ENCODE results near the gene TCTA. TPM values are rescaled to one million over a fixed set of nuclear protein-coding genes. Genes with fewer than 3 reads are reported as not detected.
"Not testable (repeated sequence)": the region's sequence is repeated elsewhere in the genome, so short reads cannot be mapped to it uniquely, and the experiment has no call there.

Gene TCTA, protein sequence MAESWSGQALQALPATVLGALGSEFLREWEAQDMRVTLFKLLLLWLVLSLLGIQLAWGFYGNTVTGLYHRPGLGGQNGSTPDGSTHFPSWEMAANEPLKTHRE
- 30.0 and 37.2 TPM in 2 replicates for total RNA-seq
- 80.4 TPM for polyA plus RNA-seq (2012)

DNA sequence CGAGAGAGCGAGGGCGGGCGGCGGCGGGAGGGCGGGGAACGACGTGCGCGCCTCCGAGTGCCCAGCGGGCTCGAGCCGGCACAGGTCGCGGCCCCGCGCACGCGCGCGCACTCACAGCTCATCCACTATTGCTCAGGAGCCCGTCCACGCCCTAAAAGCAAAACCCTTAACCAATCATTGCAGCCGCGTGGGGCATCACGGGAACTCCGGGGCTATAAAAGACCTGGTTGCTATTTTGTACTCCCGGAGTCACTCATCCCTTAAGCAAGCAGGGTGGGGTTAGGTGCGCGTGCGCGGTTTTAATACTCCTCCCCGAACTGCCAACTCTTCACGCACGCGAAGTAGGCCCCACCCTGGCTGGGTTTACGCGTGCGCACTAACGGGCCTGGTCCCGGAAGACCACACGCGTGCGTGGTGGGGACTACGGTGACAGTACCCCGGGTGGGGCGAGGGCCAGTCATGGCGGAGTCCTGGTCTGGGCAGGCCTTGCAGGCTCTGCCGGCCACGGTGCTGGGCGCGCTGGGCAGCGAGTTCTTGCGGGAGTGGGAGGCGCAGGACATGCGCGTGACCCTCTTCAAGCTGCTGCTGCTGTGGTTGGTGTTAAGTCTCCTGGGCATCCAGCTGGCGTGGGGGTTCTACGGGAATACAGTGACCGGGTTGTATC, at the start of gene TCTA, which contains the start of gene RHOA:
Gene TCTA, plus strand, starts transcription at position 456 of the 664 bp plus-strand sequence. Its CDS starts 4 bp downstream, at position 460.
Gene RHOA, minus strand, starts transcription at position 9 of the 664 bp plus-strand sequence. CDS start 36,387 bp downstream, outside the sequence.
- peak; percentile 100 for DNase-seq (ENCODE audit: low read depth)

DNA sequence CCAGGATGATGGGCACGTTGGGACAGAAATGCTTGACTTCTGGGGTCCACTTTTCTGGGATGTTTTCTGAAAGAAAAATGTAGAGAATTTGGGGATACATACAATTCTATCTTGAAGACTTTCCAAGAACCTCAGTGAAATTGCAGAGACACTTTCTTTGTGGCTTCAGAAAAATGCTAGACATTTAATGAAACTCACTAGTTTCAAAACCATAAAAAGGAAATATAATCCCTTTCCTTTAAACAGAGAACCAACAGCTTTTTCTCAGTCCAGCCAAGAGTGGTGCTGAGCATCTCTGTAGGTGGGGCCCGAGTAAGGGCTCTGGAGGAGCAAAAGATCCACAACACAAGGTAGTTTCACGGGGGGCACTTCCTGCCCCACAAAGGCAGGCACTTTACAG, 49.7 kb upstream of the TCTA start:
- peak; percentile 47 for DNase-seq (ENCODE audit: low read depth)

DNA sequence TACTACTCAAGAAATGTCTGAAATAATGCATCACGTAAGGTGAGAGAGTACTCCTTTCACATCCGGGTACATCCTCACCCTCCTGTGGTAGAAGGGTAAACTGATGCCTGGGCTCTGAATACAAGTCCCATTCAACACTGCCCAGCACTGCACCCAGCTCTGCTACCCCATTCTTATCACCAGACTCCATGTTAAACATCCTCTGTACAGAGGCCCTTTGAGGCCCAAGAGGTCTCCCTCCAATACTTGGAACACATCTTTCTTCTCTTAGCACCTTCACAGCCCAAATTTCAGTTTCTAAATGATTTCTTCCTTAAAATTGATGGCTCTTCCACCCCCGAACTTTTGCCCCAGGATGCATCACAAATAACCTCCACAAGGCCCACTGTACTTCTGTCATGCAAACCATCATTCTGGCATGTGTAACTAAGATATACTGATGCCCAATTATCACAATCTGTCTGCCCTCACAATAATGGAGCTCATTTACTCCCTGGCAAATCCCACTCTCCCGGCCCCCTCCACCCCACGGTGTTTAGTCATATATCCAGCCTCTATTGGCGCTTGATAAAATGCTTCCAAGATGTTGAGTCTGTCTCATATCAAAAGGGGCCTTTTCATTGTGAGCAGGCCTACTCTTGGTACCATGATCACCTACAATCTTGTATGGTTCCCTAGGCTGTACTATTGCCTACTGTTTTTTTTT, 41.5 kb upstream of the TCTA start:
- DNase-seq (ENCODE audit: low read depth), result no peak

DNA sequence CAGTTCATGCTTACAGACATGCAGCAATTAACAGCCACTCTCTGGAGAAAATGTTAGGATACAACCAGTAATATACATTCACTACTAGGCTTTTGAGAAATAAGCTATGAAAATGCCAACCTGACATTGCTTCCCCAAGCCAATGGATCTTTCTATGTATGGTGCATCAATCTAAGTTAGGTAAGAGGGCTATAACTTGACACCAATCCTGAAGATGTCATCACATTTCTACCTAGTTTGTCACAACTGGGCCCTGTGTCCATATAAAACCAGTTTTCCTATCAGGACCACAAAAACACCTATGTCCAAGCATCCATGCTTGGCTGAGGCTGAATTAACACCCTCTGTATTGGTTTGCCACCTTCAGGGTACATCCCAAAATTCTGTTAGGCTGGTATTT, 40.3 kb upstream of the TCTA start:
- DNase-seq (ENCODE audit: low read depth), result no peak

DNA sequence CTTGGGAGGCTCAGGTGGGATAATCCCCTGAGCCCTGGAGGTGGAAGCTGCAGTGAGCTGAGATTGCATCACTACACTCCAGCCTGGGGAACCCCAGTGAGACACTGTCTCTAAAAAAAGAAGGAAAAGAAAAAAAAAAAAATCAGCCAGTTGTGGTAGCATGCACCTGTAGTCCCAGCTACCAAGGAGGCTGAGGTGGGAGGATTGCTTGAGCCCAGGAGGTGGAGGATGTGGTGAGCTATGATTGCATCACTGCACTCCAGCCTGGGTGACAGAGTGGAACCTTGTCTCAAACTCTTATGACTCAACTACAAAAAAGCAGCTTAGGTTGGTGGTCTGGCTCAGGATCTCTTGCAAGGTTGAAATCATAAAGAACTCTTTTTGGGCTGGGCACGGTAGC, 34.7 kb upstream of the TCTA start:
- peak; percentile 34 for DNase-seq (ENCODE audit: low read depth)

DNA sequence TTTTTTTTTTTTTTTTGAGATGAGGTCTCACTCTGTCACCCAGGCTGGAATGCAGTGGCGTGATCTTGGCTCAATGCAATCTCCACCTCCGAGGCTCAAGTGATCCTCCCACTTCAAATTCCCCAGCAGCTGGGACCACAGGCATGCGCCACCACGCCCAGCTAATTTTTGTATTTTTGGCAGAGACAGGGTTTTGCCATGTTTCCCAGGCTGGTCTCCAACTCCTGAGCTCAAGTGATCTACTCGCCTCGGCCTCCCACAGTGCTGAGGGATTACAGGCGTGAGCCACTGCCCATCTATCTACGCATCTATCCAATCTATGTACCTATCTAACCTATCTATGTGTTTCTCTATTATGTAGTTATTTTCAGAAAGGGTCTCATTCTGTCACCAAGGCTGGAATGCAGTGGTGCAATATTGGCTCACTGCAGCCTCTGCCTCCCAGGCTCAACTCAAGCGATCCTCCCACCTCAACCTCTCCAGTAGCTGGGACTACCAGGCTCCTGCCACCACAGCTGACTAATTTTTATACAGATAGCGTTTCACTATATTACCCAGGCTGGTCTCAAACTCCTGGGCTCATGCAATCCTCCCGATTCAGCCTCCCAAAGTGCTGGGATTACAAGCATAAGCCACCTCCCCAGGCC, 33.9 kb upstream of the TCTA start:
- peak; percentile 94 for DNase-seq (ENCODE audit: low read depth)

DNA sequence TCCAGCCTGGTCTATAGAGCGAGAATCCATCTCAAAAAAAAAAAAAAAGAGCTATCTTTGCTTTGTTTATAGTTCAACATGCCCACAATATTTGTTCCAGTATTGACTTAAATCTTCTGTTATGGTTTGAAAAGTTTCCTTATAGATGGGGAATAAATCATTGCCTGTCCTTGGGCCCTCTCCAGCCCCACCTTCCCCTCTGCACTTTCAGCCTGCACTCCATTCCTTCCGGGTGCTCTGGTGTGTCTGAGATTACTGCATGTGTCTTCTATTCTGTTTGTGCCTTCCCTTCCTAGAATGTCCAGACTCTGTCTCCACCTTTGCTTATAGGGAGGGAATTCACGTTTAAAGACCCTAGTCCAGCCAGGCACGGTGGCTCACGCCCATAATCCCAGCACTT, 28.8 kb upstream of the TCTA start:
- no peak for DNase-seq (ENCODE audit: low read depth)

DNA sequence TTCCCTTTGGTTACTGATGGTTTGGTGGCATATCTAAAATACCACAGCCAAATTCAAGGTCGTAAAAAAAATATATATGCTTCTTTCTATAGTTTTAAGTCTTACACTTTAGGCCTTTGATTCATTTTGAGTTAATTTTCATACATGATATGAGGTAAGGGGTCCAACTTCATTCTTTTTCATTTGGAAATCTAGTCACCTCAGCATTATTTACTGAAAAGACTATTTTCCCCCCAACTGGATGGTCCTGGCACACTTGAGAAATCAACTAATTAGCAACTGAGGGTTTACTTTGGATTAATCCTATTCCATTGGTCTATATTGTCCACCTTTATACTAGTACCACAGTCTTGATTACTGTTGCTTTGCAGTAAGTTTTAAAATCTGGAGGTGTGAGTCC, 26.6 kb upstream of the TCTA start:
- no peak for DNase-seq (ENCODE audit: low read depth)

DNA sequence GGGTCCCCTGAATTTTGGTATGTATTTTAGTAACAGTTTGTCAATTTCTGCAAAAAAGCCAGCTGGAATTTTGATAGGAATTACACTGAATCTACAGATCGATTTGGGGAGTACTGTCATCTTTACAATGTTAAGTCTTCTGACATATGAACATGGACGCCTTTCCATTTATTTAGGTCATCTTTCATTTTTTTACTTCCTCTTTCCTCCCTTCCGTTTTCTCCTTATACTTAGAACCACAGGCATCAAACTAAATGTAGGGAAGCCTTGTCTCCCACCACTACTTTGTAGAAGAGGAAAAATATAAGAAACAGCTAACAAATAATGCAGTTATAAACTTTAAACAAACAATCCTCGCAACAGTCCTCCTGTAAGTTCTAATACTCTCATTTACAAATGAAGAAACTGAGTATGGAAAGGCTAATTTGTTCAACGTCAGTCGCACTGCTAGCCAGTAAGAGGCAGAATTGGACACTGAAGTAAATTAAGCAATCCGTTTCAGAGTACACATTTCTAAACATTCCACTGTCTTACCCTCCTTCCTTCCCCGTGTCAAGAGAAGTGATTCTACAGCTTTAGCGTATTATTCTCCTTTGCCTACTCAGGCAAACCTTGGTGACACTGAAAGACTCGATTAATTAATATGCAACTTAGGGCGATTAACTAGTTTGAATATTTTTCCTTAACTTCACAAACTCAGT, 26.0 kb upstream of the TCTA start:
- DNase-seq (ENCODE audit: low read depth), result no peak

DNA sequence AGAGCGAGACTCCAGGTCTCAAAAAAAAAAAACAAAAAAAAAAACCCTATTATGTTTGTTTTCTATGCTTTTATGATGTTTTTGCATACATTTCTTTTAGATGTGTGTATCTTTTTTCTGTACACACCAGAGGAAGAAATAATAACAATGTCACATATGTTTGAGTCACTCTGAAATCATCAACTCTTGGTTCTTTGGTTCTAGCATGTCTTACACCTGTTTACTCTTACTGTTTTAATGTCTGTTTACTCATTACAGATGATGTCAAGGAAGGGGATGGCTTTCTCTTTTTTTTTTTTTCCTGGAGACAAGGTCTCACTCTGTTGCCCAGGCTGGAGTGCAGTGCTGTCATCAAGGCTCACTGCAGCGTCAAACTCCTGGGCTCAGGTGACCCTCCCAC, 24.5 kb upstream of the TCTA start:
- DNase-seq (ENCODE audit: low read depth), result no peak

DNA sequence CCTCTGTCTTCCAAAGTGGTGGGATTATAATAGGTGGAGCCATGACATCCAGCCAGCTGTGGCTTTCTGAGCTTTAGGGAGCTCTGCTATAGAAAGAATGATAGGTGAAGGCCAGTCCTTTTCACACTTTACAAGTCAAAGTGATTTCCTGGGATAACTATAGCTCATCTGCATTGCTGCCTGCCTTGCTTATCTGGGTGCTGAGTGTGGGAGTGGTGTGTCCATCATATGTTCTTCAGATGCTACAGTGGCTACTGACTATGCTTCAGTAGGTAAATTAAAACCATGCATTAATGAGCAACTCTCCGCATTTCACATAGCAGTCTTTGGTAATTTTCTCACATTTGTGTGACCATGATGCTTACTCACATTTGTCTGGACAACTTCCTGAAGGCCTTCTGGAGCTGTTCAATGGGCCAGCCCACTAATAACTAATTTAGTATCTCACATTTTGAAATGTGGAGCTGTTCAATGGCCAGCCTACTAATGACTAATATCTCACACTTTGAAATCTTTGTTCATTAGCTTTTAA, 23.9 kb upstream of the TCTA start:
- DNase-seq (ENCODE audit: low read depth), result no peak

DNA sequence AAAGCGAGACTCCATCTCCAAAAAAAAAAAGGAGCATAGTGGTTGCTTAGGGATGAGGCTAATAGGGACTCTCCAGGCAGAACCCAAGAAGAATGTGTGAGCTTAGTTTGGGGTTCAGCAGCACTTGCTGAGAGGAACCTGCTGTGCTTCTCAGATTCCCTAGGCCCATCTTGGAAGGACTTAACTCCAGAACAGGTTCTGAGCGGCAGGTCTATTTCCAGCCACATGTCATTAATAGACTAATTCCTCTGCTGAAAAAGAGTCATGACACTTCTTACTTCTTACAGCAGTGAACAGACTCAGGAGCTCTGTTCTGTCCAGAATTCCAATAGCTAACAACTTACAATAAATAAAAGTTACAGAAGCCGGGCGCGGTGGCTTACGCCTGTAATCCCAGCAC, 22.9 kb upstream of the TCTA start:
- peak; percentile 51 for DNase-seq (ENCODE audit: low read depth)

DNA sequence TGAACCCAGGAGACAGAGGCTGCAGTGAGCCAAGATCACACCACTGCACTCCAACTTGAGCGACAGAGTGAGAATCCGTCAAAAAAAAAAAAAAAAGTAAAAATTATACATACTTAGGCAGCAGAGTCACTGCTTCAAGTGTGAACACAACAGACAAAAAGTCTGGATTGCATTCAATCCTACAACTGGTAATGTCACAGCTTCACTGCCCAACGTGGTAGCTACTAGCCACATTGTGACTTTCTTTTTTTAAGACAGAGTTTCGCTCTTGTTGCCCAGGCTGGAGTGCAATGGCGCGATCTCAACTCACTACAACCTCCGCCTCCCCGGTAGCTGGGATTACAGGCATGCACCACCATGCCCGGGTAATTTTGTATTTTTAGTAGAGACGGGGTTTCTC, 20.9 kb upstream of the TCTA start:
- not testable (repeated sequence) for DNase-seq (ENCODE audit: low read depth)

DNA sequence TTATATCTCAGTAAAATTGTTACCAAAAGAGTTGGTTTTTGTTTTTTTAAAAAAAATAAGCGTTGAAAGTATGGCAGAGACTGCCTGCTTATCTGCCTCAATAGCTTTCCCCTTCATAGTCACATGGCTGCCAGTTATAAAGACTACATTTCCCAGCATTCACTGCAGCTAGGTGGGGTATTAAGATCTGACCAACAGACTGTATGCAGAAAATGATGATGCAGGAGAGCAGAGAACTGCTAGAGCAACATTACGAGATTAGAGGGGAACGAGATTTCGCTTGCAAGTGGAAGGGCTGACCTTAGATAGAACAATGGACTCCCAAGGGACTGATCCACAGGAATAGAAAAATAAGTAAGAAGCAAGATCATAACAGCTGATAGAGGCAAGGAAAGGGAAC, 14.8 kb upstream of the TCTA start:
- DNase-seq (ENCODE audit: low read depth), result peak; percentile 64

DNA sequence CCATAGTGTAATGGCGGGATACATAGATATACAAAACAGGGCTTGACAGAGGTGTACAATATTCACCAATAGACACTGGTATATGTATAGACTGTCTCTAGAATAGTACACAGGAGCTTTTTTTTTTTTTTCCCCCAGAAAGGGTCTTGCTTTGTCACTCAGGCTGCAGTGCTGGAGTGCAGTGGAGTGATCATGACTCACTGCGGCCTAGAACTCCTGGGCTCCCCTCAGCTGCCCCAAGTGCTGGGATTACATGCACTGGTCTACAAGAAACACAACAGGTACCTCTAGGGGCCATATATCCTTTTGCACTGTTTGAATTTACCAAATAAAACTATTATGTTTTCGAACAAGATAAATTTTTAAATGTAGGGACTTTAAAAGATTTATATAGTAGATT, 12.8 kb upstream of the TCTA start:
- DNase-seq (ENCODE audit: low read depth), result no peak

DNA sequence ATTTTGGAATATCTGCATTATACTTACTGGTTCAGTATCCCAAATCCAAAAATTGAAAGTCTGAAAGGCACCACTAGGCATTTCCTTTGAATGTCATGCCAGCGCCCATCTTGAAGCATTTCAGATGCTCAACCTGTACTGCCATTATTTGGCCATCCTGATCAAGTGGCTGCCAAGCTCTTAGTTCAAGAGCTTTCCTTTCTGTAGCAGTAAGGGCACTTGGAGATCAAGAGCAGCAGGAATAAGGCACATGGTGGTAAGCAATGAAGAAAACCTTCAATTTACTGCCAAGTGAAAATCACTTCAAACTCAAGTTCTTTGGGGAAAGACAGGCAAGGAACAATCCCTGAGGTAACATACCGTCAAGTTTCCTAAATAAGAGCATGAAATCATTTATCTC, 10.5 kb upstream of the TCTA start:
- DNase-seq (ENCODE audit: low read depth), result no peak

DNA sequence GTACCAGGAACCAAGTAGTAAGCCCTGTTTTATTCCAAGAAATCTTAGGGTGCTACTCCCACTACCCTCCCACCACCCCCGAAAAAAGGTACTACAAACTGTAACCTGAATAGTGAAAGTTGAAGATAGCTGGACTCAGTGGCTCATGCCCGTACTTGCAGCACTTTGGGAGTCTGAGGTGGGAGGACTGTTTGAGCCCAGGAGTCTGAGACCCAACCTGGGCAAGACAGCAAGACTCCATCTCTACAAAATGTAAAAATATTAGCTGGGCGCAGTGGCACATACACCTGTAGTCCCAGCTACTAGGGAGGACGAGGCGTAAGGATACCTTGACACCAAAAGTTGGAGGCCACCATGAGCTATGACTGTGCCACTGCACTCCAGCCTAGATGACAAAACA, 8.3 kb upstream of the TCTA start:
- DNase-seq (ENCODE audit: low read depth), result no peak

DNA sequence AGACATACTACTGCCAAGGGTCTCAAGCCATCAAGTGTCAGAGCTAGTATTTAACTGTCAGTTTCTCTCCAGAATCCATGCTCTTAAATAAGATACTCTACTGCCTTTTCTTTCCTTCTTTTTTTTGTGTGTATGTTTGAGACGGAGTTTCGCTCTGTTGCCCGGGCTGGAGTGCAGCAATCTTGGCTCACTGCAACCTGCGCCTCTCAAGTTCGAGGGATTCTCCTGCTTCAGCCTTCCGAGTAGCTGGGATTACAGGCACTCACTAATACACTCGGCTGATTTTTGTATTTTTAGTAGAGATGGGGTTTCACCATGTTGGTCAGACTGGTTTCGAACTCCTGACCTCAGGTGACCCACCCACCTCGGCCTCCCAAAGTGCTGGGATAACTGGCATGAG, 6.7 kb upstream of the TCTA start:
- DNase-seq (ENCODE audit: low read depth), result not testable (repeated sequence)

DNA sequence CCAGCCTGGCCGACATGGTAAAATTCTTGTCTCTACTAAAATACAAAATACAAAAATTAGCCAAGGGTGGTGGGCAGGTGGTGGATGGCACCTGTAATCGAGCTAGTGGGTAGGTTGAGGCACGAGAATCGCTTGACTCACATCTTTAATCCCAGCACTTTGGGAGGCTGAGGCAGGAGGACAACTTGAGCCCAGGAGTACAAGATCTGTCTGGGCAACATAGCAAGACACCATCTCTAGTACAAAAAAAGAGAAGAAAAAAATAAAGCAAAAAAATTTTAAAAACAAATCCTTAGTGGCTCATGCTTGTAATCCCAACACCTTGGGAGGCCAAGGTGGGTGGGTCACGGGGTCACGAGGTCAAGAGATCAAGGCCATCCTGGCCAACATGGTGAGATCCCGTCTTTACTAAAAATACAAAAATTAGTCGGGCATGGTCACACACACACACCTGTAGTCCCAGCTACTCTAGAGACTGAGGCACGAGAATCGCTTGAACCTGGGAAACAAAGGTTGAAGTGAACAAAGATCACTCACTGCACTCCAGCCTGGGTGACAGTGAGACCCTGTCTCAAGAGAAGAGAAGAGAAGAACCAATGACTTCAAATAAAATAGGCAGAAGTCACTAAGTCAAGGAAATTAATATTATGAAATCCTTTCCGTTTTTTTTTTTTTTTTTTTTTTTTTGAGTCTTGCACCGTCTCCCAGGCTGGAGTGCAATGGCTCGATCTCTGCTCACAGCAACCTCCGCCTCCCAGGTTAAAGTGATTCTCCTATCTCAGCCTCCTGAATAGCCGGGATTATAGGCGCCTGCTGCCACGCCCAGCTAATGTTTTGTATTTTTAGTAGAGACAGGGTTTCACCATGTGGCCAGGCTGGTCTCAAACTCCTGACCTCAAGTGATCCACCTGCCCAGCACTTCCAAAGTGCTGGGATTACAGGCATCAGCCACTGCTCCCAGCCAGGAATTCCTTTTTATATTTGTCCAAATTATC, 5.4 kb upstream of the TCTA start:
- peak; percentile 43 for DNase-seq (ENCODE audit: low read depth)

All from myocyte (in vitro differentiated cells).